NCI-H128 (cell line): ENCODE measurements around the gene SAMD11.

Source experiments
- DNase-seq: peaks from one replicate; lab custom pipeline; 2025; ENCODE audit not compliant: unreplicated experiment; lab: John Stamatoyannopoulos, UW

Gene SAMD11

DNA sequence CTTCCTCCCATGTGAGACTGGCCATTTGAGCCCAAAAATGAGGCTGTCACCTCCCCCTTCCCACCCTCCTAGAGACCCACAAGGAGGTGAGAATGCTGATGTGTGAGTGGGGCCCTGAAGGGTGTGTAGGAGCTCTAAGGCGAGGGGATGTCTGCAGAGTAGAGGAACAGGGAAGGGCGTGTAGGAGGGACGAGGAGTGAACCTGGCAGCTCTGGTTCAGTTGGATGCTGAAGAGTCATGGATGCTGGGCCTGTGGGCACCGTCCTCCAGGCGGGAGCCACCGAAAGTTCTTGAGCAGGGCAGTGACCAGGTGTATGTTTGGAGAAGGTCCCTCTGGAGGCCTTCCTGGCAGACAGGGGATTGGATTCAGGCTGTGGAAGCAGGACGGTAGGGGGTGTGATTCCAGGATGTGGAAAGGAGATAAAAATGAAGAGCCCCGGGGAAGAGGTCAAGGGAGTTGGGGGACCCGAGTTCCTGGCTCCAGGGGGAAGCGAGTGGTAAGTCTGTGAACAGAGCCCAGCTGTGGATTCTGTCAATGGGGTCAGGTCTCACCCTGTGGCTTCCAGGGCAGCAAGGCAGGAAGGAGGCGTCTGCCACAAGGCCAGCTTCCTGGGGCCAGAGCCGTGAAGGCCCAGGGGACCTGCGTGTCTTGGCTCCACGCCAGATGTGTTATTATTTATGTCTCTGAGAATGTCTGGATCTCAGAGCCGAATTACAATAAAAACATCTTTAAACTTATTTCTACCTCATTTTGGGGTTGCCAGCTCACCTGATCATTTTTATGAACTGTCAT, 7.9 kb downstream of the SAMD11 start:
- no peak for DNase-seq

DNA sequence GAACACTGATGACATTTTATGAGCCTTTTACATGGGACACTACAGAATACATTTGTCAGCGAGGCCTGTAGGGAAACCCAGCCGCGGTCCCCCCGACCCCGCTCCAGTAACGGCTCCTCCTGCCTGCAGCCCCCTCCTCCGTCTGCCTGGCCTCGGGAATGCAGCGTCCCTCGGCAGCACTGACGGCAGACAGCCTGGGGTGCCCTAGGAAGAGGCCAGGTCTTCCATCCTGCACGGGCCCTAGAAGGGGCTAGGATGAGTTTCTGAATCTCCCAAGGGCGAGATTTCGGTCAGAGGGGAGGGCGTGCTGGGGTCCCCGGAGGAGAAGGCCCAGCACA, 8.4 kb downstream of the SAMD11 start:
- DNase-seq: no peak

DNA sequence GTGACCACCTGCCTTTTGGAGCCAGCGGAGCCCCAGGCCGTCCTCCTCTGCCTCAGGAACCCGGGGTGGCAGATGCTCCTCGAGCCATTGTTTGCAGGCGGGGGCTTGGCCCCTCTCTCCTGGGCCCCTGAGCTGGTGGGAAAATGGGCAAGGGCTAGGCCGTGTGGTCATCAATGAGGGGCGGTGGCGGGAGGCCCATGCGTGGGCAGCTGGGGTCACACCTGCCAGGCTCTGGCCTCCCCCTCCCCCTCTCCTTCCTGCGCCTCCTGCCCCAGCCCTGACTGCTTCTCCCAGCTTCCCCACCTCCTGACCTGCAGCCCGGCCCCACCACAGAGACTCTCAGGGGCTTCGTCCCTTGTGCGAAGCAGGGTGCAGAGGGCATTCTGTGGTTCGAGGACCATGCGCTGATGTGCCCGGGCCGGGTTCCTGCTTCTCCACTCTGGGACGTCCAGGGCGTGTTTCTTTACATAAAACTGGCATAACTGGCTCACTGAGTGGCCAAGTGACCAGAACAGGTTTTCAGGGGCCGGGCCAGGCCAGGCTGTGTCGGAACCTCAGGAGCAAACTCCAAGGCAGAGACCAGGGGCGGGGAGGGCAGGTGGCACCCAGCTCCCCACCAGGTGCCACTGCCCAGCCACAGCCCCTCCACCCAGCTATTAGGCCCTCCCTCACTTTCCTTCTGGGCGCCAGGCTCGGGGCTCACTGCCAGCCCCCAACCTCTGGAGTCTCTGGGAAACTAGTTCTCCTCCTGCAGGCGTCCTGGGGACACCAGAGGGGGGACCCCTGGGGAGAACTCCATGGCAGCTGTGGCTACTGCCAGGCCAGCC, 9.3 kb downstream of the SAMD11 start:
- DNase-seq: no peak

DNA sequence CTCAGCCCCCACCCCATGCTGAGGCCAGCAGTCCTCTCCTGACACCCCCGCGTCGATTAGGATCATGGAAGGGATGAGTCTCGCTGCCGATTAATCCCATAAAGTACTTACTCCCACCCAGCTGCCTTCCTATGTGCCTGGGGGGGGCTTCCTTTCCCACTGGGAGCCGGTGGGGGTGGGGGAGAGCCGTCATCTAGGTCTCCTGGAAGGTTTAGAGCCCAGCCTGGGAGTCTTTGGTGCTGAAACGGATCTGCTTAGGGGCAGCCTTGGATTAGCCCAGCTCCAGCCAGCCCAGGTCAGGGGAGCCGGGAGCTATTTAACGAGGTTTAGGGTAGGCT, 9.8 kb downstream of the SAMD11 start:
- DNase-seq: no peak

DNA sequence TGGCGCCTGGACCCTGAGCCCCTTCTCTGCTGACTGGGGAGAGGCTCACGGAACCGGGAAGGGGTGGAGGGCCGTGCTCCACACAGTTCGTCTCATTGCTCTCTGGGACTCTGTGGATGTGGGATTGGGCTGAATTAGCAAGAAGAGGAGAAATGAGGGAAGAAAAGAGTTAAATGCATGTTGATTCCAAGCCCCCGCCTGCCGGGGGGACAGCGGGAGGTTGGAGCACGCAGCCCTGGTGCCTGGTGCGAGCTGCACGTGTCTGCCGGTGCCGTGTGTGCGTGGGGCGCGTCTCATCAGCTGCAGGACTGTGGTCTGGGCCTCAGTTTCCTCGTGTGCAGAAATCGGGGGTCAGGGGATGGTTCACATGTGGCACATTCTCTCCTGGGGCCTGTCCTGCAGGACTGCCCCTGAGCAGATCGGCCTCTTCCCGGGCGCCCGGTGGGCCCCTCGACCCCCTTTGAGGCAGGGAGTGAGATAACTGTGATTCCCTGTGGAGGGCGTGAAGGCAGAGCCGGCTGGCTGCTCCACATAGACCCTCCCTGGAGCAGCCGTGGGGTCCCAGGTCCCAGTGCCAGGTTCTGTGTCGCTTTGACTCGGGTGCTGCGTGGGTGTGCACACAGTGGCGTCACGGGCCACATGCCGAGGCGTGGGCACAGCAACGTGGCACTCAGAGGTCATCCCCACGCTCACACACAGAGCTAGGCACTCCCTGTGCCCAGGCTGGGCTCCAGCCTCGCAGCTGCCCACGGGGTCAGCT, 11.4 kb downstream of the SAMD11 start:
- DNase-seq: no peak

DNA sequence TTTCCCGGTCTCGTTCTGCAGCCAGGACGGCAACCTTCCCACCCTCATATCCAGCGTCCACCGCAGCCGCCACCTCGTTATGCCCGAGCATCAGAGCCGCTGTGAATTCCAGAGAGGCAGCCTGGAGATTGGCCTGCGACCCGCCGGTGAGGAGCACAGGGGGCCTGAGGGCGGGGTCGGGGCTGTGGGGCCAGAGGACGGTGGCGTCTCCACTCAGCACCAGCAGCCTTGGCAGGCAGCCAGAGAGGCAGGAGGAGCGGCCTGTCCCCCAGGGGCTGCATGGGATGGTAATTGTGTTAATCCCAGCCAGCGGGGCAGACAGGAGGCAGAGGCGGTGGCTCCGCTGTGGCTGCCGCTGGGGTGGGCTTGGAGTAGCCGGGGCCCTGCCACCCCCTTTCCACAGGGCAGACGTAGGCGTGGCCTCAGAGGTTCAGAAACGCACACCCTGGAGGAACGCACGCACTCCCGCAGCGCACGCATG, 12.1 kb downstream of the SAMD11 start:
- DNase-seq: peak; percentile 73

DNA sequence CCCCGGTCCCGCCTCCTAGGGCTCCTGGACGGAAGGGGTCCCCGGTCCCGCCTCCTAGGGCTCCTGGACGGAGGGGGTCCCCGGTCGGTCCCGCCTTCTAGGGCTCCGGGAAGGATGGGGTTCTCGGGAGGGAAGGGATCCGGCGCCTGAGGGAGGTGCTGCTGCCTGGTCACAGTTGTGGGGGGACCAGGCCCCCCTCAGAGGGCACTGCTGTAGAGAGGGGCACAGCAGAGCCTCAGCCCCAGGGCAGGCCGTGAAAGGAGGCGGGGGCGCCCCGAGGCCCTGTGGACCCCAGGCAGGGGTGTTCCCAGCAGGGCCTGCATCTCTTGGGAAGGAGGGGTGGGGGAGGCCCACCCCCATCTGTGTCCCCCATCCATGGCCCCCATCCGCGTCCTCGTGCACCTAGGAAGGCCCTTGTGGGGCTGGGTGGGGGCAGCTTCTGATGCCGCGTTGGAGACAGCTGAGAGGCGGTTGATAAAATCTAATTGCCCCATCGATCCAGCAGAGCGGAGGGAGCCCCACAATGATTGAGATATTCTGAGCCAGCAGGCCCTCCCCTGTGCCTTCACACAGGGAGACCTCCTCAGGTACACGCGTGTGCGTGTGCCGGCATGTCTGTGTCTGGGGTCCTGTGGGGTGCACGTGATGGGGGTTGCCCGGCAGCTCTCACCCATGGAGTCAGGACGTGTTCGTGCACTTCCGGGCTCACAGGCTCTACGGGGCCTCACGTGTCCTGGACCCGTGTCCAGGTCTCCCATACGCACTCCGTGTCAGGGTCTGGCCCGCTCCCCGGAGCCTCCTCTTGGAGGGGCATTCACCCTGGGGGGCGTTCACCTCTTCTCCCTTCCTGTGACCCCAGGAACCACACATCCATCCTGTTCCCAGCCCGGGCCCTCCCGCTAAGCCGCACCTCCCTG, 12.9 kb downstream of the SAMD11 start:
- DNase-seq: no peak

DNA sequence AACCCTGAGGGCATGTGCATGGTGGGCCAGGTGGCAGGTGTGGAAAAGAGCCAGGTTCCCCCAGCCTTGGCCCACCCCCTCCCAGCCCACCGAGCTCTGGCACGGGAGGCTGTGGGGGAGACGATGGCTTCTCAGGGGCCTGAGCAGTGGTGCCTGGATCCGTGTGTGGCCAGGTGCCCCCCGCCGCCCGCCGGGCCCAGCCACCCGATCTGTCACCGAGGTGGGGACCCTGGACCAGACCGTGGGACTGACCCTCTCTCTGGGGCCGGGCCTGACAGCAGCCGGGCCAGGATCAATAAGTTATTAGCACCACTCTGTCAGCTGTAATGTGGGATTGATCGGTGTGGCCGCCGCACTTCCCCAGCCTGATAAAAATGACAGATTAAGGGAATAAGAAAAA, 13.8 kb downstream of the SAMD11 start:
- DNase-seq: no peak

DNA sequence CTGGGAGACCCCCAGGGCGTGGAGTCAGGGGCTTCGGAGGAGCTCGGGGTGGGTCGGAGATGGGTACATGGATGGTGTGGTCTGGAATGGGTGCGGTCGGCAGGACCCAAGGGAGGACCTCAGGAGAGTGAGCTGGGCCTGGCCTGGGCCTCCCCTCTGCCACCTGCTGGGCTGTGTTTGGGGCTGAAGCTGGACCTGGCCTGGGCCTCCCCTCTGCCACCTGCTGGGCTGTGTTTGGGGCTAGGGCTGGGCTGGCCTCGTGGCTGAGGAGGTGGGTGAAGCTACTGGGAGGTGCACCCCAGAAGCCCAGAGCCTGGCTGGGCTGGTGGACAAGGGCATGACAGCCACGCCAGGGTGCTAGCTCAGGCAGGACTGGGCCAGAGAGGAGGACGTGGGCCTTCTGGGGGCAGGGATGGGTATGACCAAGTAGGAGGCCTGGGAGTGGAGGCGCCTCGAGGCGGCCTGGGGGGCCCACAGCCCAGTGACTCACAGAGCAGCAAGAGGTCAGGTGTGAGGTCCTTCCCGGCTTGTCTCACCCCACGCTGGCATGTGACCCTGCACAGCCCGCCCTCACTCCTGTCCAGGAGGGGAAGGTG, 14.5 kb downstream of the SAMD11 start:
- no peak for DNase-seq

DNA sequence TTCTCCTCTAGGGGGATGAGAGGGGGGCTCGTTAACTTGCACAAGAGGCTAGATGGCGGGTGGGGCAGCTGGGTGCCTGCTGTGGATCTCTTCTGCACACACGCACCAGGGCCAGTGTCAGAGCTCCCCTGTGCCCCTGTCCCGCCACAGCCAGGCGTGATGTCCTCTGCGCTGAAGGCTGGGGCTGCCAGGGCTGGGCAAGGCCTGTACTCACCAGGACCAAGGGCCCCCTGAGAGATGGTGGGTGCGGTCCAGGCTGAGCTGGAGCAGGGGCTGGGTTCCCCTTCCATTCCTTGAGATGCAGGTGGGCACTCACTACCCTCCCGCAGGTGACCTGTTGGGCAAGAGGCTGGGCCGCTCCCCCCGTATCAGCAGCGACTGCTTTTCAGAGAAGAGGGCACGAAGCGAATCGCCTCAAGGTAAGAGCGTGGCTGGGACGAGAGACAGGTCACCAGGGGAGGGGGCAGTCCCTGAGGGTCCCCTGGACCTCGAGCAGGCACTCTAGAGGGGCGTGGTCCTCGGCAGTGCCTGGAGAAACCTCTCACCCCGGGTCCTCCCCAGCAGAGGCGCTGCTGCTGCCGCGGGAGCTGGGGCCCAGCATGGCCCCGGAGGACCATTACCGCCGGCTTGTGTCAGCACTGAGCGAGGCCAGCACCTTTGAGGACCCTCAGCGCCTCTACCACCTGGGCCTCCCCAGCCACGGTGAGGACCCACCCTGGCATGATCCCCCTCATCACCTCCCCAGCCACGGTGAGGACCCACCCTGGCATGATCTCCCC, 15.2 kb downstream of the SAMD11 start:
- no peak for DNase-seq

DNA sequence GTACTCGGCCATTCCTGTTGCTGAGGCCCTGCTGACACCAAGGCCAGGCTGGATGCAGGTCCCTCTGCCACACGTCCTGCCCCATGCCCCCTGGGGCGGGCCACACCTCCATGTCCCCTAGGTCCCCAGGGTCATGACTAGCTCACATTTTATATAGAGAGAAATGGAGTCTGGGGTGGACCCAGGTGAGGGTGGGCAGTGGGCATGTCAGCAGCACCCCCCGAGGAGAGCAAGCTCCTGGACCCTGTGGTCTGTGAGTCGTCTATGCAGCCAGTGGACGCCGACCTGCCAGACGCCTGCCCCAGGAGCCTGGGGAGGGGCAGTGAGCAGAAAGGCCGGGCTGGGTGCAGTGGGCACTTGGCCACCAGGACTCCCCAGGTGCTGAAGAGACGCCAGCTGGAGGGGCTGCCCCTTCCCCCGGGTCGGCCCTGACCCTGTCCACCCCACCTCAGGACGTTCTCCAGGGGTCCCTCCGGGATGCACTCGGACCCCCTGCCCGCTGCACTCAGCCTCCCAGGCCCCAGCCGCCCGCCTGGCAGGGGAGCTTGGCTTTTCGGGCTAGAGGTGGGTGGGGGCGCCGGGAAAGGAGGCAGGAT, 15.9 kb downstream of the SAMD11 start:
- no peak for DNase-seq

DNA sequence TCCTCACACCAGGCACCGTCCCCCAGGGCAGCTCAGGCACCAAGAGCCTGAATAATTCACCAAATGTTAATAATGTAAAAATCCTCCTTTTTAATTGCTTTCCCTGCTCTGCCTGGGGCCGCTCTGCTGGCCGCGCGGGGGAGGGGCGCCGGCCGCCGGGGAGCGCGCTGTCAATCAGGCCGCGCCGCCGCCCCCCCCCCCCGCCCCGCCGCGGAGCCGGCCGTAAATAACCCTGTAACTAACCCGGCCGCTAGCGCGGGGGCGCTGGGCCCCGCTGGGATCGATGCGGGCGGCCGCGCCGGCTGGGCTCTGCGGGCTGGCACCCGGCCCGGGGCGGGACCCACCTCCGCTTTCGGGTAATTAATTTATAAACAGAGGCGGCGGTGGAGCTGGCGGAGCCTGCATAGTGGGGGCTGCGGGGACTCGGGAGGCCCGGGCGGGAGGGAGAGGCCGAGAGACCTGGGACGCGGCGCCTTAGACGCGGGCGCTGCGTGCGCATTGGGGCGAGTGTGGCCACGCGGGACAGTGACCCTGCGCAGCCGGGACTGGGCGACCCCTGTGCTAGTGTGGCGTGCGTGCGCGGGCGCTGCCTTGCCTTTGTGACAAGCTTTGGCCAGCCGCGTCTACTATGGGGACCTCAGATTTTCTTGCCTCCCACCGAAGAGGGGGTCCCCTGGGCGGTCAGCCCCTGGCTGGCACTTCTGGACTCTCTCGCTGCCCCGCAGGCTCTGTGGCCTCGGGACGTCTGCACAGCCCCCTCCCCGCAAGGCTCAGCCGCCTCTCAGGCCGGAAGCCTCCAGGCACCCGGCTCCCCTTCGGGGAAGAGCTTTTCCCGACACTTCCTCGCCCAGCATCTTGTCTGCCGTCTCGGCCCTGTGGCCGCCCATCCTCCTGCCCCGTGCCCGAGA, 16.6 kb downstream of the SAMD11 start:
- DNase-seq: peak; percentile 25

DNA sequence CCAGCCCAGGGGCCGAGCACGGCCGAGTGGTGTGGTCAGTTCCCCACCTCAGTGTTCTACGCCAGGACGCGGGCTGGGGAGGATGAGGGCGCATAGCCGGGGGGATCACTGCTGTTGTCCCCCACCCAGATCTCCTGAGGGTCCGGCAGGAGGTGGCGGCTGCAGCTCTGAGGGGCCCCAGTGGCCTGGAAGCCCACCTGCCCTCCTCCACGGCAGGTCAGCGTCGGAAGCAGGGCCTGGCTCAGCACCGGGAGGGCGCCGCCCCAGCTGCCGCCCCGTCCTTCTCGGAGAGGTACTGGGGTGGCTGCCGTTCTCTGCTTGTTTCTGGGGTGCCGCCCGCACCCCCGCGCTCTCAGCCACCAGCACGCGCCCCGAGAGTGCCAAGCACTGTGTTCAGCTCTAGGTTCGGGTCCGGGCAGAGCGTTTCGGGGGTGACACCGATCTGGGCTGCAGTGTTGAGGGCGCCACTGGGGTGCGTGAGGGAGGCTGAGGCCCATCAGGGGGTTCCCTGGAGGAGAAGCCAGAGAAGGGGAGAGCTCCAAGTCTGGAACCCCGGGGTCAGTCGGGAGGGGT, 17.4 kb downstream of the SAMD11 start:
- DNase-seq: no peak

DNA sequence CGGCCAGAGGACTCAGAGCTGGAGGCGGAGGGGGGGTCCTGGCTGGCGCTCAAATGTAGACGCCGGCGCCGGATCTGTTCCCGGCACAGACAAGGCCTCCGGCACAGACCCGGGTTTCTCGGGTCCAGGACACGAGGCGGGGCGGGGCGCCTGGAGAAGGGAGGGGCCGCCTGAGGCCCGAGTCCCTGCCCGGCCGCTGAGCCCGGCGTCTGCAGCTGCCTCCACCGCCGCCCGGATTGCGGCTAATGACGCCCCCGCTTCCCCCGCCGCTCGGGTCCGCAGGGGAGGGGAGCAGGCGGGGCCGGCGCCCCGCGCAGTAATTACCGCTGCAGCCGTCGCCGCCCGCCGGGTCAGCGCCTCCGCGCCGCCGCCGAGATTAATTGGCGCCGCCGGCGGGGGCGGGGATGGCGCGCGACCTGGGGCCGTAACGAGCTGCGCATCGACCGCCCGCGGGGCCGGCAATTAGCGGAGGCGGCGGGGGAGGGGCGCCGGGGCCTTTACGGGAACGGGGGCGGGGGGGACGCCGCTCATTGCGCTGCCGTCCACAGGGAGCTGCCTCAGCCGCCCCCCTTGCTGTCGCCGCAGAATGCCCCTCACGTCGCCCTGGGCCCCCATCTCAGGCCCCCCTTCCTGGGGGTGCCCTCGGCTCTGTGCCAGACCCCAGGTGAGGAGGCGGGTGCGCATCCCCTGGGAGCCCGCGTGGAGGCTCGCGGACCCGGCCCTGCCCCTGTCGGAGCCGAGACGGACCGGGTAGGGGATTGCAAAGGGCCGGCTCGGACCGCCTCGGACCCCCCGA, 18.1 kb downstream of the SAMD11 start:
- no peak for DNase-seq

DNA sequence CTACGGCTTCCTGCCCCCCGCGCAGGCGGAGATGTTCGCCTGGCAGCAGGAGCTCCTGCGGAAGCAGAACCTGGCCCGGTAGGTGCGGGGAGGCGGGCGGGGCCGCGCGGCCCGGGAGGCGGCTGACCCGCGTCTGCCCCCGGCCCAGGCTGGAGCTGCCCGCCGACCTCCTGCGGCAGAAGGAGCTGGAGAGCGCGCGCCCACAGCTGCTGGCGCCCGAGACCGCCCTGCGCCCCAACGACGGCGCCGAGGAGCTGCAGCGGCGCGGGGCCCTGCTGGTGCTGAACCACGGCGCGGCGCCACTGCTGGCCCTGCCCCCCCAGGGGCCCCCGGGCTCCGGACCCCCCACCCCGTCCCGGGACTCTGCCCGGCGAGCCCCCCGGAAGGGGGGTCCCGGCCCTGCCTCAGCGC, 18.7 kb downstream of the SAMD11 start:
- no peak for DNase-seq

DNA sequence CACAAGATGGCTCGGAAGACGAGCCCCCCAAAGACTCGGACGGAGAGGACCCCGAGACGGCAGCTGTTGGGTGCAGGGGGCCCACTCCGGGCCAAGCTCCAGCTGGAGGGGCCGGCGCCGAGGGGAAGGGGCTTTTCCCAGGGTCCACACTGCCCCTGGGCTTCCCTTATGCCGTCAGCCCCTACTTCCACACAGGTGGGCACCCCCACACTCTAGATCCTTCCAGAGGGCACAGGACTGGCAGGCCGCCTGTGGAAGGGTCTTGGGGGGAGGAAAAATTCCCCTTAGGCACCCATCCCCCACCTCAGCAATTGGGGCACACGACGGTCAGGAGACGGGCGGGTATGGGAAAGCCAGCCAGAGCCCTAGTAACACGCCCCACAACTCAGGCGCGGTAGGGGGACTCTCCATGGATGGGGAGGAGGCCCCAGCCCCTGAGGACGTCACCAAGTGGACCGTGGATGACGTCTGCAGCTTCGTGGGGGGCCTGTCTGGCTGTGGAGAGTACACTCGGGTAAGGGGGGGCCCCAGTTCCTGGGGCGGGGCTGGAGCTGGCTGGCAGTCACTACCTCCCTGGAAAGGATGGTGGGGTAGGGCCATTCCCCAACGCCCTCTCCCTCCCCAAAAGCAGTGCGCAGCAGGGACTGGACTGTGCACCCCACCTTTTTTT, 19.3 kb downstream of the SAMD11 start:
- no peak for DNase-seq
